Activated T-cell treated with anti-CD3 and anti-CD28 coated beads for 48 hours (primary cell): Measurements from ENCODE around the gene ENSA.
"Not testable (repeated sequence)": the region's sequence is repeated elsewhere in the genome, so short reads cannot be mapped to it uniquely, and the experiment has no call there.

Experiments
- DNase-seq: peaks from one replicate; pipeline ENCODE4 v3.0.0-alpha.2; 2020; ENCODE audit warnings: low read depth

The ENSA gene

GRCh38 chr1:150621497-150622302, 7.7 kb downstream of the ENSA start:
- no peak for DNase-seq

GRCh38 chr1:150620919-150621318, 8.5 kb downstream of the ENSA start:
- no peak for DNase-seq

GRCh38 chr1:150619576-150620509, 9.6 kb downstream of the ENSA start:
- DNase-seq, result no peak

- no peak for DNase-seq
Observed at GRCh38 chr1:150615346-150616201, 13.8 kb downstream of the ENSA start.

GRCh38 chr1:150613061-150613920, 16.1 kb downstream of the ENSA start:
- DNase-seq, result no peak

GRCh38 chr1:150612014-150612345, 17.4 kb downstream of the ENSA start:
- no peak for DNase-seq

GRCh38 chr1:150610576-150610975, 18.8 kb downstream of the ENSA start:
- no peak for DNase-seq

- no peak for DNase-seq
Observed at GRCh38 chr1:150609732-150610131, 19.7 kb downstream of the ENSA start.

- DNase-seq, result no peak
Observed at GRCh38 chr1:150606463-150607142, 22.8 kb downstream of the ENSA start.

GRCh38 chr1:150605451-150605731, 24.0 kb downstream of the ENSA start:
- not testable (repeated sequence) for DNase-seq

GRCh38 chr1:150604226-150604588, 25.2 kb downstream of the ENSA start:
- DNase-seq, result no peak

GRCh38 chr1:150603711-150604110, 25.7 kb downstream of the ENSA start:
- no peak for DNase-seq

- DNase-seq, result not testable (repeated sequence)
Observed at GRCh38 chr1:150602372-150602771, 27.0 kb downstream of the ENSA start.

- DNase-seq, result no peak
Observed at GRCh38 chr1:150601540-150601939, 27.9 kb downstream of the ENSA start.

- DNase-seq, result not testable (repeated sequence)
Observed at GRCh38 chr1:150598346-150598745, 31.1 kb downstream of the ENSA start.

- no peak for DNase-seq
Observed at GRCh38 chr1:150596976-150597375, 32.4 kb downstream of the ENSA start.

GRCh38 chr1:150596095-150596892, 33.1 kb downstream of the ENSA start:
- no peak for DNase-seq

GRCh38 chr1:150582371-150582770, 47.0 kb downstream of the ENSA start:
- no peak for DNase-seq

GRCh38 chr1:150581962-150582361, 47.5 kb downstream of the ENSA start:
- not testable (repeated sequence) for DNase-seq

- not testable (repeated sequence) for DNase-seq
Observed at GRCh38 chr1:150581437-150581836, 48.0 kb downstream of the ENSA start.
